ENCODE data around the gene RHOA. TPM values are rescaled to one million over a fixed set of nuclear protein-coding genes. Genes with fewer than 3 reads are reported as not detected.
A peak's percentile ranks its signal among the peaks of the same experiment; 100 is the strongest.

Gene RHOA
- total and polyA plus RNA-seq, 2 of the 13 experiments (the other 11 are each of a cell fraction or from before 2014, with no cell fraction given) = 131 to 177 TPM

GRCh38 chr3:49410846-49411534, 786 bp downstream of the RHOA start:
- in situ Hi-C loops (cut with HindIII; ENCODE audit: extremely low pct_ligation_motif_present, low pct_unique_long_range_greater_than_20kb) = no loop called here
- POLR2A ChIA-PET = interaction anchor here (0.6 to 2.9 kb wide), 14 partner anchors 9 to 404 kb away, joined by 3 to 48 read pairs (median 6); partner anchors contain the start of genes AMT, BSN, GPX1 and NICN1
- CTCF ChIA-PET (ENCODE audit: low intra/inter-chr PET ratio, low total read pairs) = no interaction called here
- H3K27ac ChIP-seq (ENCODE audit: extremely low read length, insufficient read depth, low read length) = peak overlapping the region; percentile 91
- H3K4me1 ChIP-seq (ENCODE audit: insufficient read depth, low read length) = peaks cover 58% of the 10 kb centered on the region
- intact Hi-C loops (cut with micrococcal nuclease; ENCODE audit: unreplicated experiment) = loop anchor here (5.0 kb wide), 2 partner anchors 54 to 319 kb away; partner anchors contain the start of genes GPX1 and QRICH1
- ATAC-seq (no peak), DNase-seq (ENCODE audit: low spot score) (no peak), FAIRE-seq (peak; percentile 4)
- H3K9ac ChIP-seq (ENCODE audit: insufficient read depth, low read depth, low read length) = peak overlapping the region; percentile 95
- peaks cover 42% of the 10 kb centered on the region for H4K20me1 ChIP-seq (ENCODE audit: insufficient read depth, low read length)
- peak overlapping the region; percentile 81 to 93 (median 90) for H3K4me3 ChIP-seq (replicated peaks in 1 of 3; ENCODE audit: insufficient read depth in 1 of 3, low read depth in 2 of 3, low read length in 3 of 3)
- no peaks in the 10 kb centered on the region for H3K9me3 ChIP-seq (ENCODE audit: low read length)
- no peaks in the 10 kb centered on the region; a peak in 1 of 5 replicates for H3K27me3 ChIP-seq (ENCODE audit: control insufficient read depth in 1 of 2, insufficient read depth in 2 of 2, low read length in 2 of 2)
- H3K79me2 ChIP-seq (ENCODE audit: insufficient read depth, low read length) = peaks cover 70% of the 10 kb centered on the region
- H3K4me2 ChIP-seq (ENCODE audit: low read depth, low read length) = peak overlapping the region; percentile 70
- no TSS peak for BruUV-seq (replicated peaks)
- peaks cover 0 to 2% of the 10 kb centered on the region in 2 experiments; a peak in 1 of 5 replicates for H3K36me3 ChIP-seq (replicated peaks in 1 of 2; ENCODE audit: control insufficient read depth in 1 of 2, insufficient read depth in 2 of 2, low read length in 2 of 2)
- WGBS (ENCODE audit: low lambda C conversion rate) = under 1% methylated on average over 28 of the region's 33 CpGs
- no peak overlapping the region for H2AFZ ChIP-seq (ENCODE audit: low read length)
- TF ChIP-seq FLYWCH1 (CRISPR knock-in tag; IDR thresholded peaks at IDR 0.05) (peak; percentile 54; the same call in 1 of the 2 replicates), NR2F6 (IDR thresholded peaks at IDR 0.05) (peak; percentile 8; the same call in 1 of the 2 replicates), NR2F6 (CRISPR knock-in tag; IDR thresholded peaks at IDR 0.05) (no peak), AGO2 (optimal IDR thresholded peaks at IDR 0.05; ENCODE audit: low read depth, low read length) (peak; percentile 54), ZBED4 (CRISPR knock-in tag; IDR thresholded peaks at IDR 0.05; ENCODE audit: borderline replicate concordance) (0 out of 2 replicates have a peak, but pooled peaks have one; percentile 24), ATM (IDR thresholded peaks at IDR 0.05; ENCODE audit: borderline replicate concordance) (no peak), RORA (CRISPR knock-in tag; IDR thresholded peaks at IDR 0.05) (no peak), RBM39 (IDR thresholded peaks at IDR 0.05; ENCODE audit: low read depth, low read length, poor library complexity, severe bottlenecking) (peak; percentile 42), ASH2L (IDR thresholded peaks at IDR 0.05; ENCODE audit: insufficient read length, low read depth, low read length) (peak; percentile 78), LCORL (IDR thresholded peaks at IDR 0.05) (no peak), LCORL (CRISPR knock-in tag; IDR thresholded peaks at IDR 0.05) (0 out of 2 replicates have a peak, but pooled peaks have one; percentile 11), KDM2A (CRISPR knock-in tag; IDR thresholded peaks at IDR 0.05; ENCODE audit: borderline replicate concordance, low read depth) (peak; percentile 9; the same call in 1 of the 2 replicates), ZC3H13 (CRISPR knock-in tag; IDR thresholded peaks at IDR 0.05) (0 out of 2 replicates have a peak, but pooled peaks have one; percentile 65), SSRP1 (CRISPR knock-in tag; IDR thresholded peaks at IDR 0.05) (0 out of 2 replicates have a peak, but pooled peaks have one; percentile 59), MTA3 (CRISPR knock-in tag; IDR thresholded peaks at IDR 0.05) (no peak), KAT7 (CRISPR knock-in tag; IDR thresholded peaks at IDR 0.05; ENCODE audit: borderline replicate concordance) (0 out of 2 replicates have a peak, but pooled peaks have one; percentile 27), ARID4A (CRISPR knock-in tag; IDR thresholded peaks at IDR 0.05; ENCODE audit: borderline replicate concordance) (0 out of 2 replicates have a peak, but pooled peaks have one; percentile 25)
